ENCODE measurements around the gene MKX.

DNA sequence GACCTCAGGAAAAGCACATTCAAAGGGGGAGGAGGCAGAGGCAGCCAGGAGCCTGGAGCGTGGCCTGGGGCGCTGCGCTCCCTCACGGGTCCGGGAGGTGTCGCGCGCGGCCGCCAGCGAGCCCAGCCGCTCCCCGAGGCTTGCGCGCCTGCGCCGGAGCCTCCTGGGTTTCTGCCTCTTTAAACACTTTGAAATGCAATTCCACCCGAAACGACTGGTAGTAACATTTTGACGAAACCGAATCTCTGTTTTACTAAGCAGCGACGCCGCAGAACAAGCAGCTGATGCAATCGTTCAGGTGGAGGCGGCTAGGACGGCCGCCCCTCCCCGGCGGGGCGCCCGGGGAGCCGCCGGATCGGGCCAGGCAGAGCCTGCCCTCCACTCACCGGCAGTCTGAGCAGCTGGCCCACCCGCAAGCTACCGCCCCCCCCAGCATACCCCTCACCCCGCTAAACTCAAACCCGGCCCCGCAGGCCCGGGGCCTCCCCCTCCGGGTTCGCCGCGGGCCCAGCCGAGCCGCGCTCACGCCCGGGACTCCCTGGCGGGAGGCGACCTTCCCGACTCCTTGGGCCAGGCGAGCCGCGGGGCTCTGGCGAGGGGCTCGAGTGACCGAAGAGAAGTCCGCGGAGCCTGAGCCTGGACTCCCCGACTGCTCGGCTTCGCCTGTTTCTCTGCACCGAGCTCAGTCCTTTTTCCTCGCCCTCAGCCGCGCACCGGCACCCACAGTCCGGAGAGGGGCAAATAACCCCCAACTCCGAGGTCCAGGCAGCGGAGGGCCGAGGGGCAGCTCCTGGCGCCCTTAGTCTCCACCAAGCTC is 3.2 kb downstream of the MKX start:
- TF ChIP-seq CTCF (conservative IDR thresholded peaks at IDR 0.05 in 1 of 2, IDR thresholded peaks at IDR 0.05 in 1 of 2; ENCODE audit: extremely low read depth in 1 of 2, insufficient read depth in 1 of 2, low read depth in 1 of 2, low read length in 2 of 2) (peak; percentile 35 to 60), EZH2 (IDR thresholded peaks at IDR 0.05; ENCODE audit: borderline replicate concordance, low read length) (no peak)
